ENCODE results near the gene CLEC4G.

- TF ChIP-seq, protein P1, sequence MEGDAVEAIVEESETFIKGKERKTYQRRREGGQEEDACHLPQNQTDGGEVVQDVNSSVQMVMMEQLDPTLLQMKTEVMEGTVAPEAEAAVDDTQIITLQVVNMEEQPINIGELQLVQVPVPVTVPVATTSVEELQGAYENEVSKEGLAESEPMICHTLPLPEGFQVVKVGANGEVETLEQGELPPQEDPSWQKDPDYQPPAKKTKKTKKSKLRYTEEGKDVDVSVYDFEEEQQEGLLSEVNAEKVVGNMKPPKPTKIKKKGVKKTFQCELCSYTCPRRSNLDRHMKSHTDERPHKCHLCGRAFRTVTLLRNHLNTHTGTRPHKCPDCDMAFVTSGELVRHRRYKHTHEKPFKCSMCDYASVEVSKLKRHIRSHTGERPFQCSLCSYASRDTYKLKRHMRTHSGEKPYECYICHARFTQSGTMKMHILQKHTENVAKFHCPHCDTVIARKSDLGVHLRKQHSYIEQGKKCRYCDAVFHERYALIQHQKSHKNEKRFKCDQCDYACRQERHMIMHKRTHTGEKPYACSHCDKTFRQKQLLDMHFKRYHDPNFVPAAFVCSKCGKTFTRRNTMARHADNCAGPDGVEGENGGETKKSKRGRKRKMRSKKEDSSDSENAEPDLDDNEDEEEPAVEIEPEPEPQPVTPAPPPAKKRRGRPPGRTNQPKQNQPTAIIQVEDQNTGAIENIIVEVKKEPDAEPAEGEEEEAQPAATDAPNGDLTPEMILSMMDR (IDR thresholded peaks at IDR 0.05), result no peak
- TF ChIP-seq POLR2A (IDR thresholded peaks at IDR 0.05), result no peak
Observed at GRCh38 chr19:7694499-7694898, 37.4 kb downstream of the CLEC4G start.
